Measurements from ENCODE around the gene SNPH.

- TF ChIP-seq CTCF (IDR thresholded peaks at IDR 0.05) (no peak), ZFX (IDR thresholded peaks at IDR 0.05; ENCODE audit: borderline replicate concordance) (no peak)
Measured at GRCh38 chr20:1305712-1306111, 39.6 kb downstream of the SNPH start.
